Caco-2 (cell line): ENCODE data around the gene NKAIN2. TPM values are rescaled to one million over a fixed set of nuclear protein-coding genes. Genes with fewer than 3 reads are reported as not detected.

ENCODE experiments used
- BruUV-seq: library from RNA; stranded (reverse); fragments of 400-500 nt; replicated peaks from 2 replicates; lab custom pipeline; 2021; lab: Mats Ljungman, UMichigan
- CTCF ChIA-PET: fragments of 300-600 bp; sonication (Branson Sonifier 250); formaldehyde crosslinking; loops from one replicate; lab custom pipeline; 2022; ENCODE audit warnings: antibody characterized with exemption; lab: Charles Lee
- POLR2A ChIA-PET: fragments of 300-600 bp; sonication (Branson Sonifier 250); formaldehyde crosslinking; loops from one replicate; lab custom pipeline; 2022; ENCODE audit warnings: antibody characterized with exemption; lab: Charles Lee
- DNase-seq, 2 experiments: peaks; one replicate each; pipeline versions ENCODE4 v3.0.0 to v3.0.0-alpha.2; 2020 to 2022
- H3K27me3 ChIP-seq: replicated peaks from 2 replicates; pipeline ENCODE4 v1.6.0; 2011; ENCODE audit warnings: low read length; ENCODE audit not compliant: control insufficient read depth, insufficient read depth
- H3K36me3 ChIP-seq: 2 replicates; pipeline ENCODE4 v1.5.1; 2011; ENCODE audit warnings: low read length; ENCODE audit not compliant: control insufficient read depth, insufficient read depth
- H3K4me1 ChIP-seq: fragments of 250-450 bp; sonication (Bioruptor Pico); 2 replicates; pipeline ENCODE4 v1.5.1; 2020; ENCODE audit warnings: mild to moderate bottlenecking
- H3K4me3 ChIP-seq: 2 replicates; pipeline ENCODE4 v1.5.1; 2011; ENCODE audit warnings: low read depth, mild to moderate bottlenecking, control low read depth, low read length
- H3K9me3 ChIP-seq: fragments of 250-450 bp; sonication (Bioruptor Pico); 2 replicates; pipeline ENCODE4 v1.5.1; 2020; ENCODE audit warnings: mild to moderate bottlenecking, moderate library complexity
- H3K27ac Mint-ChIP-seq: one replicate; pipeline ENCODE4 v1.8.0; 2022; ENCODE audit warnings: mixed read lengths; ENCODE audit not compliant: unreplicated experiment
- H3K27me3 Mint-ChIP-seq: one replicate; pipeline ENCODE4 v1.8.0; 2022; ENCODE audit warnings: mixed read lengths; ENCODE audit not compliant: insufficient read depth, unreplicated experiment
- H3K36me3 Mint-ChIP-seq: one replicate; pipeline ENCODE4 v1.8.0; 2022; ENCODE audit warnings: mild to moderate bottlenecking, mixed read lengths; ENCODE audit not compliant: insufficient read depth, unreplicated experiment
- H3K4me1 Mint-ChIP-seq: one replicate; pipeline ENCODE4 v1.8.0; 2022; ENCODE audit warnings: low read depth, mixed read lengths; ENCODE audit not compliant: unreplicated experiment
- H3K4me3 Mint-ChIP-seq: one replicate; pipeline ENCODE4 v1.8.0; 2022; ENCODE audit warnings: mild to moderate bottlenecking, moderate library complexity, mixed read lengths; ENCODE audit not compliant: unreplicated experiment
- H3K9me3 Mint-ChIP-seq: one replicate; pipeline ENCODE4 v1.8.0; 2022; ENCODE audit warnings: mixed read lengths; ENCODE audit not compliant: unreplicated experiment
- CTCF ChIP-seq, 2 experiments: fragments of 200-600 bp in 1 of 2; IDR thresholded peaks; 1 replicate in 1 of 2; 2 replicates in 1 of 2; pipeline versions ENCODE4 v1.5.1 to v1.8.0; 2011 to 2022; ENCODE audit warnings: antibody characterized with exemption in 1 of 2, control low read depth in 1 of 2, inconsistent platforms in 1 of 2, low read depth in 1 of 2, low read length in 1 of 2, mild to moderate bottlenecking in 1 of 2, moderate library complexity in 1 of 2; ENCODE audit not compliant: insufficient read depth in 1 of 2, severe bottlenecking in 1 of 2, unreplicated experiment in 1 of 2
- intact Hi-C: fragments of 100-400 bp; cut with micrococcal nuclease; formaldehyde crosslinking; loops from one replicate; pipeline ENCODE4 v1.10.0; 2022; ENCODE audit not compliant: unreplicated experiment
- total RNA-seq: library from RNA; stranded (reverse); gene quantifications from 2 replicates; pipeline ENCODE4 v1.2.3, GENCODE V29; 2022

Gene NKAIN2
- total RNA-seq, 1 experiment from 2014 or later, result not detected

DNA sequence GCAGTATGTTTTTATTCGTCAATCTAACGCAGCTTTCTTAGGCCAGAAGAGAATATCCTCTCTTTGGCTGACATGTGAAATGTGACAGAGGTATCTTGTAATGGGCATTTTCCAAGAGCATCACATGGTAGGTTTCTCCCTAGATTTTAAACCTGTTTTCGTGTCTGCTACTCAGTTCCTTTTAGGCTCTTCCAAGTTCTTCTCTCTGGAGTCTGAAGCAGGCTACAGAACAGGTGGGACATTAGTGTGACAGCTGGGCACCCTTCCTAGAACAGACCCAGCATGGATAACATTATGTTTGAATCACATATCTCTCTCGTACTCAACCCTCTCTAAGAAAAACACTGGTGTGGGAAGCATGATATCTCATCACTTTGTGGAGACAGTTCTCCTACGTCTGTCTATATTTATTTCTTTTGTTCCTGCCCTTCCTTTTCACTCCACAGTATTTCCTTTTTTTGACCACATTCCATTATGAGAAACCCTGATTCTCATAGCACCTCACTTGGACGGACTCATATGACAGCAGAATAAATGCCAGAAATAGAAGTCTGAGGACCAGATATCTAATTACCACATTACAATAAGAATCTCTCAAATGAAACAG, 263.4 kb downstream of the NKAIN2 start:
- Mint-ChIP-seq H3K4me3 (no peak overlapping the region), H3K36me3 (no peaks in the 10 kb centered on the region), H3K4me1 (no peaks in the 10 kb centered on the region), H3K27me3 (peaks cover 4% of the 10 kb centered on the region), H3K9me3 (no peaks in the 10 kb centered on the region), H3K27ac (no peak overlapping the region)
- POLR2A ChIA-PET, result no interaction called here
- no peak overlapping the region for H3K4me3 ChIP-seq
- no peak for TF ChIP-seq CTCF (IDR thresholded peaks at IDR 0.05; ENCODE audit: insufficient read depth in 1 of 2, low read depth in 1 of 2, low read length in 1 of 2, severe bottlenecking in 1 of 2, unreplicated experiment in 1 of 2)
- CTCF ChIA-PET, result no interaction called here
- no peaks in the 10 kb centered on the region for H3K27me3 ChIP-seq
- H3K4me1 ChIP-seq, result no peaks in the 10 kb centered on the region
- H3K9me3 ChIP-seq, result no peaks in the 10 kb centered on the region
- no TSS peak for BruUV-seq
- DNase-seq, result no peak
- H3K36me3 ChIP-seq, result no peaks in the 10 kb centered on the region
- intact Hi-C loops, result no loop called here

DNA sequence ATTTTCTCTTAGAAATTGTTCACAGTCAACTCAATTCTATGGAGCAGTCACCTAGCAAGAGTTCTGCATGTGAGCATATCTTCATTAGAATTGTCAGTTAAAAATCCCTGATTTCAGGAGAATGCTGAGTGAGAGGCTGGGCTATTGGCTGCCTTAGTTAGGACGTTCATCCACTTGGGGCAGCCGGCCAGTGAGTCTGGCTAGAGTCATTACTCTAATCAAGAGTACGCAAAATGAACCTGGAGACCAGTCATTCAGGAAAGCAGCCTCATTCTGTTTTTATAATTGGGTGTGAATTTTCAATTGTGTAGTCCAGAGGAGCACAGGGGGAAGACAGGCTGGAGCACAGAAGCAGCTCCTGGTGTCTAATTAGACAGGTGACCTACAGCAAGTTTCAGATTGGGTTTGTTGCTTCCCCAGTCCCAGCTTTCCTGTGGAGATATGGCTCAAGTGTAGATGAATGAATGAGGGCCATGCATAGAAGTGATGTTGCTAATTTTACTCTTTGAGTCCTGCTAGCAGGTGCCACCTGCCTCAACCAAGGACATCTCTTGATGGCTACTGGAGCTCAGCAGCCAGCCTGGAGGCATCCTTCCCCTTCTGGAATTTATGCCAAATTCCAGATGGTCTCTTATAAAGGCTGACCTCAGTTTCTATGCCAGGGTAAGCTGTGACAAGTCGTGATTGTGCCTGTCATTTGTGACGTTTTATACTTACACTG, 265.7 kb downstream of the NKAIN2 start:
- no peak overlapping the region for H3K4me3 Mint-ChIP-seq
- no peaks in the 10 kb centered on the region for H3K27me3 ChIP-seq
- no peaks in the 10 kb centered on the region for H3K9me3 Mint-ChIP-seq
- peaks cover 7% of the 10 kb centered on the region for H3K27me3 Mint-ChIP-seq
- TF ChIP-seq CTCF (IDR thresholded peaks at IDR 0.05; ENCODE audit: insufficient read depth in 1 of 2, low read depth in 1 of 2, low read length in 1 of 2, severe bottlenecking in 1 of 2, unreplicated experiment in 1 of 2), result no peak
- no peak for DNase-seq
- ChIA-PET CTCF (no interaction called here), POLR2A (no interaction called here)
- H3K4me3 ChIP-seq, result no peak overlapping the region
- H3K4me1 Mint-ChIP-seq, result no peaks in the 10 kb centered on the region
- H3K9me3 ChIP-seq, result no peaks in the 10 kb centered on the region
- H3K27ac Mint-ChIP-seq, result no peak overlapping the region
- no peaks in the 10 kb centered on the region for H3K36me3 Mint-ChIP-seq
- intact Hi-C loops, result no loop called here
- no TSS peak for BruUV-seq
- H3K4me1 ChIP-seq, result no peaks in the 10 kb centered on the region
- H3K36me3 ChIP-seq, result no peaks in the 10 kb centered on the region

DNA sequence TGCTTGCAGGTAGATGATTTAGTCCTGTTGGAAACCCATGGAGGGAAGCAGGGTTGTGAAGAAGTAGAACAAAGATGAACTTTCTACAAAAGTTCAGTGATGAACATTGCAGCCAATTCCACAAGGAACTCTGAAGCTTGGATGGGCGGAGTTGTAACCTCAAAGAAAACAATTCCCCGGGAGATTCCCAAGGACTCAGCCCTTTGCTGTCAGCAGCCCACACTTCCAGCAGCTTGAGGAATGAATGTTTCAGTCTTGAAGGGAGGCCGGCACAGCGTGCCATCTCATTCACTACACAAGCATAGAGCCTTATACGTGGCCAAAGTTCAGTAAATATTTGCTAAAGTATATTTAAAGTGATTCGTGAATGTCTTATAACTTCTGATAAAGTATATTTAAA, 269.4 kb downstream of the NKAIN2 start:
- DNase-seq, result no peak
- Histone ChIP-seq H3K27me3 (no peaks in the 10 kb centered on the region), H3K4me1 (no peaks in the 10 kb centered on the region), H3K36me3 (no peaks in the 10 kb centered on the region), H3K4me3 (no peak overlapping the region), H3K9me3 (no peaks in the 10 kb centered on the region)
- no peak for TF ChIP-seq CTCF (IDR thresholded peaks at IDR 0.05; ENCODE audit: insufficient read depth in 1 of 2, low read depth in 1 of 2, low read length in 1 of 2, severe bottlenecking in 1 of 2, unreplicated experiment in 1 of 2)
- H3K36me3 Mint-ChIP-seq, result no peaks in the 10 kb centered on the region
- no peak overlapping the region for H3K27ac Mint-ChIP-seq
- intact Hi-C loops, result no loop called here
- no peaks in the 10 kb centered on the region for H3K9me3 Mint-ChIP-seq
- POLR2A ChIA-PET, result no interaction called here
- CTCF ChIA-PET, result no interaction called here
- no peak overlapping the region for H3K4me3 Mint-ChIP-seq
- BruUV-seq, result no TSS peak
- H3K27me3 Mint-ChIP-seq, result peaks cover 7% of the 10 kb centered on the region
- no peaks in the 10 kb centered on the region for H3K4me1 Mint-ChIP-seq
